Measurements from ENCODE around the gene RELN.

DNA sequence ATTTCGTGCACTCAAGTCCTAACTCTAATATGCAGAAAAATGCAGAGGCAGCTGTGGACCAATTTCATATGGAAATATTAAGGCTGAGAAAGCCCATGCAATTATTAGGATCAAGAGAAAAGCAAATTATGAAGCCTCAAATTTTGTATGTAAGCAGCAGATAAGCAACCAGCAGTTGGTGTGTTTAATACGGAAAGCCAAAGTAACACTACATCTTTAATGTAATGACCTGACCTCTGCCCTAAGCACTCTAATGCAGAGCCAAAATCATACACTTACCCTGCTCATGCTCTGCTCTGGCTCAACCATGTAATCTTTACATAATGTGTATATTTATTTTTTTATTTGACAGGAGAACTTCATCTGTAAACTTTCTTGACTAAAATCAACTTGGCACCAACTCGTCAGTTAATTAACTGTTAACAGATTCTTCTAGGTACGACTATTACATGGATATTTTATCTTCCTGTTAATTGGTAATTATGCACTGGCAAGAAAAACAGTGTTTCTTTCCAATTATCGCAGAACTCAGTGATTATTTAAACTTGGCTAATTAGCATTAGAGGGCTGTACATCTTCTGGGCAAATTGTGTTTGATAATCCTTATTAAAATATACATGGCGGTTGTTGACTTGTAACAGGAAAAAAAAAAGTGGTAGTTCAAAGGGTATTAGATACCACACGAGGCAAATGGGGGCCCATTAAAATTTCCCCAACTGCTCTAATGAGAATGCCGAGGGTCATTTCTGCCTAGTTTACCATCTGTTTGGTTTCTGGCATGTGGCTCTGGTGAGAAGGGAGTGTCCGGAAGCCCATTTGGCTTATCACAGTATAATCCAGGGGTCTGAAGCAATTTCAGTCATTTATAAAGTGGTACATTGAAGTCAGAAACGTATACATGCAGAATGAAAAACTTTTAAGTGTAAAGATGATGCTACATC lies 94.5 kb downstream of the RELN start:
- TF ChIP-seq BHLHE40 (IDR thresholded peaks at IDR 0.05; ENCODE audit: borderline replicate concordance) (no peak), NFRKB (IDR thresholded peaks at IDR 0.05) (no peak), ARNT (IDR thresholded peaks at IDR 0.05) (no peak), SUZ12 (IDR thresholded peaks at IDR 0.05) (no peak), ELF4 (IDR thresholded peaks at IDR 0.05) (no peak), TARDBP (IDR thresholded peaks at IDR 0.05) (no peak), FOXM1 (IDR thresholded peaks at IDR 0.05; ENCODE audit: borderline replicate concordance) (no peak), HDGF (IDR thresholded peaks at IDR 0.05; ENCODE audit: borderline replicate concordance) (no peak), SP1 (IDR thresholded peaks at IDR 0.05) (no peak), LEF1 (IDR thresholded peaks at IDR 0.05; ENCODE audit: borderline replicate concordance) (no peak), FOXK2 (IDR thresholded peaks at IDR 0.05) (no peak), CTBP1 (IDR thresholded peaks at IDR 0.05; ENCODE audit: borderline replicate concordance) (no peak), L3MBTL2 (conservative IDR thresholded peaks at IDR 0.05) (no peak)
- TF ChIP-seq, protein P1, sequence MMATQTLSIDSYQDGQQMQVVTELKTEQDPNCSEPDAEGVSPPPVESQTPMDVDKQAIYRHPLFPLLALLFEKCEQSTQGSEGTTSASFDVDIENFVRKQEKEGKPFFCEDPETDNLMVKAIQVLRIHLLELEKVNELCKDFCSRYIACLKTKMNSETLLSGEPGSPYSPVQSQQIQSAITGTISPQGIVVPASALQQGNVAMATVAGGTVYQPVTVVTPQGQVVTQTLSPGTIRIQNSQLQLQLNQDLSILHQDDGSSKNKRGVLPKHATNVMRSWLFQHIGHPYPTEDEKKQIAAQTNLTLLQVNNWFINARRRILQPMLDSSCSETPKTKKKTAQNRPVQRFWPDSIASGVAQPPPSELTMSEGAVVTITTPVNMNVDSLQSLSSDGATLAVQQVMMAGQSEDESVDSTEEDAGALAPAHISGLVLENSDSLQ (IDR thresholded peaks at IDR 0.05) = no peak

All from HEK293T (cell line).